ELR (cell line): Measurements from ENCODE around the gene SPEM1.

Experiments
- DNase-seq: peaks from one replicate; pipeline ENCODE4 v3.0.0-alpha.2; 2015; ENCODE audit warnings: low read depth

SPEM1 gene

DNA sequence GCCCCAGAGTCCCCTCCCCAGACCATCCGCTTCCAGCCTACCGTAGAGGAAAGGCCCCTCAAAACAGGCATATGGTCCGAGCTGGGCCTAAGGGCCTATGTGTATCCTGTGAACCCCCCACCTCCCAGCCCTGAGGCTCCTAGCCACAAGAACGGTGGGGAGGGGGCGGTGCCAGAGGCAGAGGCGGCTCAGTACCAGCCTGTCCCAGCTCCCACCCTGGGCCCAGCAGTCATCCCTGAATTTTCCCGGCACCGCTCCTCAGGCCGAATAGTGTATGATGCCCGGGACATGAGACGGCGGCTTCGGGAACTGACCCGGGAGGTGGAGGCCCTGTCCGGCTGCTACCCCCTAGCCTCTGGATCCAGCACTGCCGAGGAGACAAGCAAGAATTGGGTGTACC lies 1.1 kb downstream of the SPEM1 start:
- DNase-seq = no peak

DNA sequence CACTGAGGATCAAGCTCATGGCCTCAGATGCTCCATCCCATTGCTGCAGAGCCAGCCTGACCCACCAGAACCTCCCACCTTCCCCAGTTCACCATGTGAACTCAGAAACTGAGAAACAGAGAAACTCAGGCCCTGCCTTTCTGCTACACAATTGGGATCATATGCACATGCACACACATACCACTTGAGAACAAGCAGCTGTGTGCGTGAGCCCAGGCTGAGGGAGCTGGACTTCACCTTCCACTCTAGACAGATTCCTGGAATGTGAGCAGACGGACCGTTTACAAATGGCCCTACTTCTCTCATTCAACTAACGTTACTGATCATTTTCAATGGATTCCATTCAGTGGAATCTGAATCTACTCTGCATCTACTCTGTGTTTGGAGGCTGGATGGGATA lies 3.6 kb downstream of the SPEM1 start:
- no peak for DNase-seq

GRCh38 chr17:7425316-7425715 lies 5.2 kb downstream of the SPEM1 start, which contains the start of gene SPEM2:
Gene SPEM2, plus strand, starts transcription at chr17:7425616. Its CDS starts 73 bp downstream, at chr17:7425689.
- no peak for DNase-seq

DNA sequence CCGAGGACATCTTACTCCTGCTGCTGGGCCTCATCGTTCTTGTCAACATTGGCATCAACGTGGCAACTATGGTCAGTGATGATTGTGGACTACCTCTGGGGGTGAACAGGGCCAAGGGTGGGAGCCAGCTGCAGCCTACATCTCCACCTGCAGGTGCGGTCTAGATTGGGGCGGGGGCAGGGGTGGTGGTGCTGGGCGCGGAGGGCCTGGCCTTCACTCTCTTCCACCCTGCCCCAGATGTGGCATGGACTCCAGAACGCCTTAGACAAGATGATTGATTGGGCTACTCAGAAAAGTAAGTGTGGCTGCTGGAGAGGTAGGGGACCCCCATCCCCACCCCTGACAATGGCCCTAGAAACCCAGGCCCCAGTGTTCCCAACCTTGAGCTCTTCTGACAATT lies 5.6 kb downstream of the SPEM1 start:
- DNase-seq = no peak

DNA sequence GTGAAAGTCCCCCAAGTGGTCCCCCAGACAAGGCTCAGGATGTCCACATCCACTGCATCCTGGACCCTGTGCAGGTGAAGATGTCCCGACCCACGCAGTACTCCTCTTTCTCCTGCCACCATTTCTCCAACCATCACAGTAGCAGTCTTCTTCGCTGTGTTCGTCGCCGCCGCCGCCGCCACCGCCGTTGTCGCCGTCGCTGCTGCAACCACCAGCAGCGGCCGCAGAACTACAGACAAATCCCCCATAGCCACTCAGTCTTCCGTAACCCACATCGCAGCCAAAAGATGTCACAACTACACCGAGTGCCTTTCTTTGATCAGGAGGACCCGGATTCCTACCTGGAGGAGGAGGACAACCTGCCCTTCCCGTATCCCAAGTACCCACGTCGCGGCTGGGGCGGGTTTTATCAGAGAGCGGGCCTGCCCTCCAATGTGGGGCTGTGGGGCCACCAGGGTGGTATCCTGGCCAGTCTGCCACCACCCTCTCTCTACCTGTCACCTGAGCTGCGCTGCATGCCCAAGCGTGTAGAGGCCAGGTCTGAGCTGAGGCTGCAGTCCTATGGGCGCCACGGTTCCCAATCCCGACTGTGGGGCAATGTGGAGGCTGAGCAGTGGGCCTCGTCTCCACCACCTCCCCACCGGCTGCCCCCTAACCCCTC lies 6.2 kb downstream of the SPEM1 start:
- DNase-seq = no peak

DNA sequence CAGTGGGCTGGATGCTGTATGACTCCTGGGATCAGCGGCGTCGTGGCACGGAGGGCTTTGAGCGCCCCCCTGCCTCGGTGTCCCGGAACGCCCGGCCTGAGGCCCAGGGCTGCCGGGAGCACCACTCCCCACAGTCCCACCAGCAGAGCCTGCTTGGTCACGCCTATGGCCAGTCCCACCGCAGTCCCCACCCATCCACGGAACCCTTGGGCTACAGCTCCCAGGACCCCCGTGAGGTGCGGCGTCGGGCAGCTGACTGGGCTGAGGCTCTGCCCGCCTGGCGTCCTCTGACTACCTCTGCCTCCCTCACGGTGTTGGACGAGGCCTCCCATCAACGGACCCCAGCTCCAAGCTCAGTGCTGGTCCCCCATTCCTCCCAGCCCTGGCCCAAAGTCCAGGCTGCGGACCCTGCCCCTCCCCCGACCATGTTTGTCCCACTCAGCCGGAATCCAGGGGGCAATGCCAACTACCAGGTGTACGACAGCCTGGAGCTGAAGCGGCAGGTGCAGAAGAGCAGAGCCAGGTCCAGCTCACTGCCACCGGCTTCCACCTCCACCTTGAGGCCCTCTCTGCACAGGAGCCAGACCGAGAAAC lies 6.9 kb downstream of the SPEM1 start:
- no peak for DNase-seq

GRCh38 chr17:7427549-7427948 lies 7.4 kb downstream of the SPEM1 start:
- no peak for DNase-seq

DNA sequence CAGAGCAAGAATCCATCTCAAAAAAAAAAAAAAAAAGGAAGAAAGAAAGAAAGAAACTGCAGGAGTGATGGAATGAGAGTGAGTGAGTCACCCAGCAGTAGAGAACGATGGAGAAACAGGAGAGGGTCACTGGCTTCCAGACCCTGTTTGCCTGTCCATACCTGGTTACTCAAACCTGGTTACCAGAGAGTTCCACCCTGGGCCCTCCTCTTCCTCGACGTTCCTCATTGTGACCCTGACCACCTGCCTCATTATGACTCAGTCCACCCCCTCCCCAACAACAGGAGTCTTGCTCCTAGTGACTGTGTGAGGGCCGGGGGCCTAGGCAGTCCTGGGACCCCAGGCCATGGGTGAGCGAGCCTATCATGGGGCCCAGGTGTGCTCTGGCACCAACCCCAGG lies 8.4 kb downstream of the SPEM1 start, which contains the start of gene SPEM3:
Gene SPEM3, plus strand, starts transcription at position 301 of the 400 bp plus-strand sequence. Its CDS starts 46 bp downstream, at position 347.
- no peak for DNase-seq

GRCh38 chr17:7429722-7430121 lies 9.6 kb downstream of the SPEM1 start:
- DNase-seq = no peak

GRCh38 chr17:7431231-7431630 lies 11.1 kb downstream of the SPEM1 start:
- no peak for DNase-seq

DNA sequence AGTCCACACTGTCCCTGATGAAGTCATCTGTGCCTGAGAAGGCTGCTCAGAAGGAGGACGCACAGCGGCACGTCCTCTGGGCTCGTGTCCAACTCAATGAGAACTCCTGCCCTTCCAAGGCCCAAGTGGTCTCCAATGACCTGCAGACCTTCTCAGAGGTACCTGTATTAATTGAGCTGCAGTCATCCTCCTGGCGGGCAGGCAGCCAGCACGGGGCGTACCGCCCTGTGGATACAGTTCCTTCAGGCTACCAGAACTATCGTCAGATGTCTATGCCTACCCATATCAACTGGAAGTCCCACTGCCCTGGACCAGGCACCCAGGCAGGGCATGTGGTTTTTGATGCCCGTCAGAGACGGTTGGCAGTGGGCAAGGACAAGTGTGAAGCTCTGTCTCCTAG lies 12.2 kb downstream of the SPEM1 start:
- no peak for DNase-seq

DNA sequence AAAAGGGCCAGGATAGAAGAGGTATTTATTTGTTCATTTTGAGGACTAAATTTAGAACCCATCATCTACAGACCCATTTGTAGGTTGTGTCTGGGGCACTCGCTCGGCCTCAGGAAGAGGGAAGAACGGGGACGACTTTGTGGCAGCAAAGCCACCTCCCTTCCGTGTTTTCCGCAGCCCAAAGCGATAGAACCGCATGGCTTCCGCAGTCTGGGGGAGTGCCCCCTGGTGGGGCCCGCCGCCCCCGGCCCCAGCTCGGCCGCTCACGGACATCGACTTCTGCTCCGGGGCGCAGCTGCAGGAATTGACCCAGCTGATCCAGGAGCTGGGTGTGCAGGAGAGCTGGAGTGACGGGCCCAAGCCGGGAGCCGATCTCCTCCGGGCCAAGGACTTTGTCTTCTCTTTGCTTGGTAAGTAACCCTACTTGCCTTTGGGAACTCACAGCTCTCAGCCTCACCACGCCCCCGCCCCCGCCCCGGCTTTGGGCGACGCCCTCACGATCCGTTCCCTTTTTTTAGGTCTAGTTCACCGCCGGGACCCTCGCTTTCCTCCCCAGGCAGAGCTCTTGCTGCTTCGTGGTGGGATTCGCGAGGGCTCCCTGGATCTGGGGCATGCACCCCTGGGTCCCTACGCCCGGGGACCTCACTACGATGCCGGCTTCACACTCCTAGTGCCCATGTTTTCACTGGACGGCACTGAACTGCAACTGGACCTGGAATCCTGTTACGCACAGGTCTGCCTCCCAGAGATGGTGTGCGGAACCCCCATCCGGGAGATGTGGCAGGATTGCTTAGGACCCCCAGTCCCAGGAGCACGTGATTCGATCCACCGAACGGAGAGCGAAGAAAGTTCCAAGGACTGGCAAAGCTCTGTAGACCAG lies 15.8 kb downstream of the SPEM1 start:
- DNase-seq = peak; percentile 47

GRCh38 chr17:7436556-7437368 lies 16.6 kb downstream of the SPEM1 start:
- DNase-seq = peak; percentile 85

DNA sequence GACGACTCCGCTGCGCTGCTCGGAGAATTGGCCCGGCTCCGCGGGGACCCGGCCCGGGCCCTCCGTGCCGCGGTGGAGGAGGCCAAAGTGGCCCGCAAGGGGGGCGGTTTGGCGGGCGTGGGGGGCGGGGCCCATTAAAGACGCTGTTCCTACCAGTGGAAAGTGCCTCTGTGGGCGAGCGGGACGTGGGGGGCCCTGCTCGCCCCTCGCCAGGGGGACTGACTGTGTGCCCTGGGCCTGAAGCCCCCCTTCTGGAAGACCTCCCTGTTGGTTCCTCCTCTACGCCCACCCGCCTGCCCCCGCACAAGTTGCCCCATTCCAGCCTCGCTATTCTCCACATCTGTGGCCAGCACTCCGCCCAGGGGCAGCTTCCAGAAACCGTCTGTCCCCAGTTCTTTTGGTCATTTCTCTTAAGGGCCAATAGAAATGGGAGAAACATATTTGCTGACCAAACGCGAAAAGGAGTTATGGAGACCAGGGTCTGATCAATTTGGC lies 17.3 kb downstream of the SPEM1 start:
- DNase-seq = no peak

GRCh38 chr17:7437950-7438614 lies 18.0 kb downstream of the SPEM1 start:
- no peak for DNase-seq

DNA sequence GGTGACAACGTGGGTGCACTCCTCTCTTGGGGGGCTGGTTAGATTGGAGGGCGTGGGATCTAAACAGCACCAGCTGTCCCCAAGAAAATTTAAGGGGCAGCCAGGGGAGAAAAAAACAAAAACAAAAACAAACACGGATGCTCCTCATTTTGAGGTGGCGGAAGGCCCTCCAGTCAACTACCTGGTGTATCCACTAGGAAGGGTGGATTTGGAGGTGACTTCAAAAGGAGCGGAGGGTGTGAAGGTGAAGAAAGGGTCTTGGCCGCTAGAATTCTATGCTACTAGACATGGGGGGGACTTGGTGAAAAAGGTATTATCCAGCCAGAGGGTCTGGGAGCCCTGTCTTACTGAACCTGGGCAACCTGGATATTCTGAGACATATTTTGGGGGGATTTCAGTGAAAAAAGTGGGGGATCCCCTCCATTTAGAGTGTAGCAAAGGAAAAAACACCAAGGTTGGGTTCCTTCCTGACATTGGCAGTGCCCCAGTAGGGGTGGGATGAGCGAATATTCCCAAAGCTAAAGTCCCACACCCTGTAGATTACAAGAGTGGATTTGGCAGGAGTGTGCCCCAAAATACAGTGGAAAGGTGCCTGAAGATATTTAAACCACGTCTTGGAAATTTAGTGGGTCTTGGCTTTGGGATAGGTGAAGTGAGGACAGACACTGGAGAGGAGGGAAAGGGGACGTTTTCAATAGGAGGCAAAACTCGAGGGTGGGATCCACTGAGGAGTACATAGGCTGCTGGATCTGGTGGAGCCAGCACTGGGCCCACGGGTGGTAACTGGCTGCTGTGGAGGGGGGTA lies 18.7 kb downstream of the SPEM1 start:
- DNase-seq = no peak

GRCh38 chr17:7439462-7440112 lies 19.5 kb downstream of the SPEM1 start, which contains the start of gene FGF11:
Gene FGF11, plus strand, starts transcription at chr17:7439512. Its CDS starts 109 bp downstream, at chr17:7439621.
- DNase-seq = no peak

DNA sequence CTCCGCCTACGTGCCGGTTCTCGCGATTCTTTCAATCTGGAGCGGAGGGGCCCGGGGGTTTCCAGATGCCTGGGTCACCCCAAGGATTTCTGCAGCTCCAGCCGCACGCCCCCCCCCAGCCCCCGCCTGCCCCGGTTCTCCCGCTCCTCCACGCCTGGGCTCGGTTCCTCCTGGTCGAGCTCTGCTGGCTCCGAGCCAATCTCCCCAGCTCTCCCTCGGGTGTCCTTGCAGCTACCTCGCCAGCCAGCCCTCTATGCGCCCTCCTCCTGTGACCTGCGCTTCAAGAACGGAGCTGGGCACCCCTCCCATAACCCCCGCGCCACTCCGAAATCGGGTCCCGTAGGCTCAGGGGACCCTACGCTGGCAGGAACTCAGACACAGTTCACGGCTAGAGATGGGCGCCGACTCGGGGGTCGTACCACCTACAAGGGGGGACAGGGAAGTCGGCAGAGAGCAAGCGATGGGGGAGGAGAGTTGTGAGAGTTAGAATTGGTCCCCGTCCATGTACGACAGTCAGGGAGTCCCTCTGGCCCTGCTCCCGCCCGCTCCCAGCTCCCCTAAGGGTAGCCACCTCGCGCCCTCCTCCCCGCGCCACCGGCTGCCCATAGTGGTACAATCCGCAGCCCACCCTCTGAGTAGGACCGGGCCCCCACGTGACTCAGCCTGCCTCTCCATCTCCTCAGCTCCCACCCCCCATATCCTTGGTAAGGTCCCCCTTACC lies 20.1 kb downstream of the SPEM1 start:
- DNase-seq = peak; percentile 35

GRCh38 chr17:7440834-7441195 lies 20.7 kb downstream of the SPEM1 start:
- peak; percentile 35 for DNase-seq
